CD4-positive, alpha-beta T cell (primary cell): ENCODE data around the gene PLXNB3. TPM values are rescaled to one million over a fixed set of nuclear protein-coding genes. Genes with fewer than 3 reads are reported as not detected.

Source experiments
- ATAC-seq: fragments of 200-7000 bp; cut with Tn5 transposase; one replicate; pipeline ENCODE4 v1.10.0; 2022; ENCODE audit warnings: mild to moderate bottlenecking; ENCODE audit not compliant: poor library complexity
- CTCF ChIA-PET: fragments of 350-600 bp; sonication (Branson Sonifier 250); formaldehyde crosslinking; loops from one replicate; lab custom pipeline; 2021; ENCODE audit warnings: antibody characterized with exemption, inconsistent platforms; lab: Charles Lee
- POLR2A ChIA-PET: fragments of 350-600 bp; sonication (Branson Sonifier 250); formaldehyde crosslinking; loops from one replicate; lab custom pipeline; 2021; ENCODE audit warnings: antibody characterized with exemption, inconsistent platforms; lab: Charles Lee
- DNase-seq, 14 experiments: peaks; one replicate each; pipeline ENCODE4 v3.0.0-alpha.2; 2013 to 2020; ENCODE audit warnings: mixed read lengths in 2 of 14
- H3K27ac ChIP-seq, 2 donors: one replicate each; pipeline versions ENCODE4 v1.5.1 to v1.7.0; 2013; ENCODE audit warnings: low read length in 2 of 2, low read depth in 1 of 2, mild to moderate bottlenecking in 1 of 2
- H3K27me3 ChIP-seq, 2 experiments: 1 replicate in 1 of 2; 2 replicates in 1 of 2; pipeline versions ENCODE4 v1.6.1 to v1.7.0; 2013; ENCODE audit warnings: low read length in 2 of 2, control low read depth in 1 of 2, mild to moderate bottlenecking in 1 of 2, moderate library complexity in 1 of 2; ENCODE audit not compliant: insufficient read depth in 2 of 2, control insufficient read depth in 1 of 2
- H3K36me3 ChIP-seq: one replicate; pipeline ENCODE4 v1.6.1; 2013; ENCODE audit warnings: low read length, control low read depth; ENCODE audit not compliant: insufficient read depth
- H3K4me1 ChIP-seq: one replicate; pipeline ENCODE4 v1.6.1; 2013; ENCODE audit warnings: low read length, control low read depth; ENCODE audit not compliant: insufficient read depth
- H3K4me3 ChIP-seq: one replicate; pipeline ENCODE4 v1.5.1; 2013; ENCODE audit warnings: mild to moderate bottlenecking, low read length, moderate library complexity
- H3K9me3 ChIP-seq, 2 experiments: 1 replicate in 1 of 2; 2 replicates in 1 of 2; pipeline versions ENCODE4 v1.6.1 to v1.7.0; 2013; ENCODE audit warnings: low read length in 2 of 2, mild to moderate bottlenecking in 2 of 2, control low read depth in 1 of 2, moderate library complexity in 1 of 2; ENCODE audit not compliant: control insufficient read depth in 1 of 2, insufficient read depth in 1 of 2
- H3K27ac Mint-ChIP-seq: one replicate; pipeline ENCODE4 v1.8.0; 2020; ENCODE audit warnings: mixed read lengths
- H3K27me3 Mint-ChIP-seq: one replicate; pipeline ENCODE4 v1.8.0; 2021; ENCODE audit warnings: mixed read lengths
- H3K36me3 Mint-ChIP-seq: one replicate; pipeline ENCODE4 v1.8.0; 2021; ENCODE audit warnings: low read depth, mixed read lengths
- H3K4me1 Mint-ChIP-seq: one replicate; pipeline ENCODE4 v1.8.0; 2021; ENCODE audit warnings: low read depth, mixed read lengths
- H3K4me3 Mint-ChIP-seq: one replicate; pipeline ENCODE4 v1.8.0; 2020; ENCODE audit warnings: mild to moderate bottlenecking, mixed read lengths
- H3K9me3 Mint-ChIP-seq: one replicate; pipeline ENCODE4 v1.8.0; 2020; ENCODE audit warnings: mixed read lengths
- CTCF ChIP-seq: fragments of 200-600 bp; IDR thresholded peaks from one replicate; pipeline ENCODE4 v1.8.0; 2022; ENCODE audit warnings: antibody characterized with exemption, mild to moderate bottlenecking
- intact Hi-C, 2 experiments: fragments of 100-400 bp; cut with DNase I in 1 of 2; cut with micrococcal nuclease in 1 of 2; formaldehyde crosslinking; loops; one replicate each; pipeline versions ENCODE4 v1.15.1 to v1.9.0; 2023 to 2025; cut with DNase I, micrococcal nuclease
- total RNA-seq, 174 experiments: library from RNA in 2 of 174; stranded (reverse) in 2 of 174; gene quantifications; one replicate each; pipeline ENCODE4 v1.2.3 and lab custom pipeline; 2021 to 2026

Gene PLXNB3
- total RNA-seq, 2 experiments from 2014 or later: not detected

GRCh38 chrX:153776120-153776599 lies 12.1 kb downstream of the PLXNB3 start:
- ChIA-PET CTCF (no interaction called here), POLR2A (no interaction called here)
- no peak overlapping the region for H3K27ac ChIP-seq
- Mint-ChIP-seq H3K27ac (no peak overlapping the region), H3K9me3 (no peaks in the 10 kb centered on the region), H3K4me3 (no peak overlapping the region), H3K36me3 (no peaks in the 10 kb centered on the region), H3K4me1 (peaks cover 5% of the 10 kb centered on the region), H3K27me3 (peaks cover 5% of the 10 kb centered on the region)
- no peak overlapping the region for H3K4me3 ChIP-seq
- TF ChIP-seq CTCF: no peak
- H3K36me3 ChIP-seq: no peaks in the 10 kb centered on the region
- peaks cover 0 to 4% of the 10 kb centered on the region in 2 experiments for H3K27me3 ChIP-seq
- ATAC-seq (no peak), DNase-seq (no peak)
- no peaks in the 10 kb centered on the region for H3K4me1 ChIP-seq
- intact Hi-C loops: no loop called here
- H3K9me3 ChIP-seq: peaks cover 0 to 6% of the 10 kb centered on the region in 2 experiments

- ChIA-PET CTCF (no interaction called here), POLR2A (no interaction called here)
- Mint-ChIP-seq H3K27ac (no peak overlapping the region), H3K4me1 (peaks cover 5% of the 10 kb centered on the region), H3K36me3 (no peaks in the 10 kb centered on the region), H3K27me3 (peaks cover 5% of the 10 kb centered on the region), H3K9me3 (no peaks in the 10 kb centered on the region), H3K4me3 (no peak overlapping the region)
- Histone ChIP-seq H3K9me3 (peaks cover 0 to 6% of the 10 kb centered on the region in 2 experiments), H3K4me3 (no peak overlapping the region), H3K27me3 (peaks cover 0 to 4% of the 10 kb centered on the region in 2 experiments), H3K36me3 (no peaks in the 10 kb centered on the region), H3K27ac (no peak overlapping the region), H3K4me1 (no peaks in the 10 kb centered on the region)
- no peak for ATAC-seq
- DNase-seq: no peak
- TF ChIP-seq CTCF: no peak
- intact Hi-C loops: no loop called here
These were observed 12.6 kb downstream of the PLXNB3 start for GRCh38 chrX:153776611-153777045.

GRCh38 chrX:153777261-153778090 lies 13.4 kb downstream of the PLXNB3 start:
- Mint-ChIP-seq H3K4me1 (peaks cover 5% of the 10 kb centered on the region), H3K4me3 (no peak overlapping the region), H3K27ac (no peak overlapping the region), H3K9me3 (no peaks in the 10 kb centered on the region), H3K36me3 (no peaks in the 10 kb centered on the region), H3K27me3 (peaks cover 5% of the 10 kb centered on the region)
- no peak for TF ChIP-seq CTCF
- H3K27ac ChIP-seq: no peak overlapping the region
- H3K4me3 ChIP-seq: no peak overlapping the region
- DNase-seq: no peak
- no peak for ATAC-seq
- POLR2A ChIA-PET: no interaction called here
- CTCF ChIA-PET: no interaction called here
- peaks cover 0 to 4% of the 10 kb centered on the region in 2 experiments for H3K27me3 ChIP-seq
- peaks cover 0 to 6% of the 10 kb centered on the region in 2 experiments for H3K9me3 ChIP-seq
- intact Hi-C loops: no loop called here
- no peaks in the 10 kb centered on the region for H3K36me3 ChIP-seq
- no peaks in the 10 kb centered on the region for H3K4me1 ChIP-seq
